ENCODE results near the gene SREBF1. TPM values are rescaled to one million over a fixed set of nuclear protein-coding genes. Genes with fewer than 3 reads are reported as not detected.

The SREBF1 gene
- total and polyA plus RNA-seq, 5 experiments from 2014 or later = 16.3 to 57.0 (median 43.8) TPM

DNA sequence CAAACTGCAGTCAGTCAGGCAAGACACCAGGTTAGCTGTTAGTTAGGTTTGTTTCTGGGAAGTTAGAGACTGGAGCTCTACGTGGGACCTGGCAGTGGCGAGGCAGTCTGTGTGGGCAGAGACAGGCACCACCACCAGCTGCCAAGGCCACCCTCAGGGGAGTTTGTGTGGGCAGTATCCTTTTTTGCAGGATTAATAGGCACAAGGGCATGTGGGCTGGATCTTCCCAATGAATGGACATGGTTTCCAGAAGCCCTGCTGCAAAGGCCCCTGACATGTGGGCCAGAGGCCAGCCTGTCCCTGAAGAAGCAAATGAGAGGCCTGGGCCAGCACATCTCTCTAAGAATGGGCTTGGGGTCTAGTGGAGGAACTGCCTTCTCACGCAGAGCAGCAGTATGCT is 19.2 kb upstream of the SREBF1 start:
- Mint-ChIP-seq H3K9me3 (no peaks in the 10 kb centered on the region), H3K27ac (peak overlapping the region in 7 of 10 donors; percentile 17 to 84 (median 75)), H3K4me3 (peak overlapping the region in 1 of 10 donors; percentile 30), H3K27me3 (no peaks in the 10 kb centered on the region), H3K4me1 (peaks cover 29 to 69% (median 47%) of the 10 kb centered on the region in 4 donors), H3K36me3 (peaks cover 0 to 2% (median 0%) of the 10 kb centered on the region in 3 donors)
- POLR2A ChIA-PET = interaction anchor here (0.7 to 10.0 kb wide), 4 partner anchors 20 to 174 kb away, joined by 3 to 152 read pairs (median 4); partner anchors contain the start of genes RAI1 and SREBF1
- ATAC-seq (no peak), DNase-seq (no peak)

DNA sequence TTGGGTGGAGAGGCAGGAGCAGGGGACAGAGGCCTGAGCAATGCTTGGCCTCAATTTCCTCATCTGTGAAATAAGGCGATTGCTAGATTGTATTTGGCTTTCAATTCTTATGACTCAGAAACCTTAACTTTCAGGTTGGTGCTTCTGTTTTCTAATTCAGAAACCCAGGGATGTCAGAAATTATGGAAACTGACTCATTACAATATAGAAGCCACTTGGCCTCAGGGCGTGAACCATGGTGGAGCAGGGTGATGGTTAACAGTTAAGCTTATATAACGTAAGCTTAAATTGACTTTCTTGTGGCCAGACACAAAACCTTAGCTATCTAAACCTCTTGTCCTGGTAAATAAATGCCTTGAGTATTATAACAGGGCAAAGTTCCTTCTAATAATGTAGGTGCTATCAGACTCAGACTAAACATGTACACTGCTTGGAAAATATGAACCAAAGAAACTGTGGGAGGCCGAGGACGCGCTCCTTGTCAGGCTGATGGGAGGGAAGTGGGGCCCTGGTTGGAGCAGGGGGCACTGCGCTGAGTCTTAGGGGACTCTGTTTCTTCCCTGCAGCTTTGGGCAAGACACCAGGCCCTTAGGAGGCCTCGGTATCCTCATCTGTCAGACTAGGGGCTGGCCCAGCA is 17.1 kb upstream of the SREBF1 start:
- H3K27ac Mint-ChIP-seq = peak overlapping the region in 9 of 10 donors; percentile 38 to 86 (median 75)
- H3K4me1 Mint-ChIP-seq = peaks cover 41 to 78% (median 61%) of the 10 kb centered on the region in 4 donors
- ATAC-seq = no peak
- no peaks in the 10 kb centered on the region for H3K27me3 Mint-ChIP-seq
- no peak overlapping the region for H3K4me3 Mint-ChIP-seq
- DNase-seq = no peak
- H3K36me3 Mint-ChIP-seq = peaks cover 0 to 2% (median 0%) of the 10 kb centered on the region in 3 donors
- H3K9me3 Mint-ChIP-seq = no peaks in the 10 kb centered on the region
- POLR2A ChIA-PET = interaction anchor here (0.8 to 10.0 kb wide), 3 partner anchors 18 to 172 kb away, joined by 4 to 152 read pairs (median 4); partner anchors contain the start of gene SREBF1

DNA sequence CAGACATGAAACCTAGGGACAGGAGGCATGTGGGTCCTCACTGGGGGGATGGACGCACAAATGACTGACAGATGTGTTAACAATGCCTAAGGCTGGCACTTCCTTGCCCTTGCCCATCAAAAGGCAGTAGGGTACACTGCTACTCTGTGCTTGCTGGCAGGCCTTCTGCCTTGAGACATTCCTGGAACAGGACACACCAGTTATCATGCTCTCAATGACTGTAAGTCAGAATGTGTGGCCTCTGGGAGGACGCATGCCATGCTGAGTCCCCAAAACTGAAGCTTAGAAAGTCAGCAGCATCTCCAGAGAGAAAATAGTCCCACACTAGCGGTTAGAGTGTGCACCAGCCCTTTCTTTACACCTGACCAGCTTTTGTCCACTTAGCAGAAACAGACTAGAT is 16.1 kb upstream of the SREBF1 start:
- Mint-ChIP-seq H3K4me3 (peak overlapping the region in 1 of 10 donors; percentile 36), H3K27me3 (no peaks in the 10 kb centered on the region), H3K4me1 (peaks cover 46 to 88% (median 71%) of the 10 kb centered on the region in 4 donors), H3K9me3 (no peaks in the 10 kb centered on the region), H3K36me3 (peaks cover 0 to 2% (median 0%) of the 10 kb centered on the region in 3 donors), H3K27ac (peak overlapping the region in 8 of 10 donors; percentile 44 to 98 (median 73))
- DNase-seq = no peak
- no peak for ATAC-seq
- POLR2A ChIA-PET = interaction anchor here (10.0 kb wide), 1 partner anchor 17 kb away, joined by 152 read pairs; the partner anchor contains the start of gene SREBF1

GRCh38 chr17:17851103-17852002 is 14.6 kb upstream of the SREBF1 start:
- no peaks in the 10 kb centered on the region for H3K9me3 Mint-ChIP-seq
- ATAC-seq (peak; percentile 10 to 22), DNase-seq (peak in 2 of 10 donors; percentile 47 to 48)
- H3K4me1 Mint-ChIP-seq = peaks cover 52 to 95% (median 81%) of the 10 kb centered on the region in 4 donors
- H3K27ac Mint-ChIP-seq = peak overlapping the region; percentile 91 to 99 (median 96)
- H3K36me3 Mint-ChIP-seq = no peaks in the 10 kb centered on the region
- POLR2A ChIA-PET = interaction anchor here (0.5 to 10.0 kb wide), 11 partner anchors 10 to 1434 kb away, joined by 3 to 152 read pairs (median 6); partner anchors contain the start of gene SREBF1
- peak overlapping the region; percentile 62 to 86 (median 75) for H3K4me3 Mint-ChIP-seq
- no peaks in the 10 kb centered on the region for H3K27me3 Mint-ChIP-seq

GRCh38 chr17:17849845-17850373 is 13.1 kb upstream of the SREBF1 start:
- POLR2A ChIA-PET = interaction anchor here (0.6 to 10.0 kb wide), 20 partner anchors 8 to 168 kb away, joined by 3 to 152 read pairs (median 4); partner anchors contain the start of genes DRC3, SREBF1 and TOM1L2
- peak; percentile 45 to 85 (median 72) for DNase-seq
- H3K27me3 Mint-ChIP-seq = no peaks in the 10 kb centered on the region
- H3K4me1 Mint-ChIP-seq = peaks cover 49 to 87% (median 70%) of the 10 kb centered on the region in 4 donors
- H3K4me3 Mint-ChIP-seq = peak overlapping the region; percentile 55 to 86 (median 77)
- H3K9me3 Mint-ChIP-seq = no peaks in the 10 kb centered on the region
- no peaks in the 10 kb centered on the region for H3K36me3 Mint-ChIP-seq
- H3K27ac Mint-ChIP-seq = peak overlapping the region; percentile 91 to 99 (median 96)
- peak; percentile 58 to 72 for ATAC-seq

DNA sequence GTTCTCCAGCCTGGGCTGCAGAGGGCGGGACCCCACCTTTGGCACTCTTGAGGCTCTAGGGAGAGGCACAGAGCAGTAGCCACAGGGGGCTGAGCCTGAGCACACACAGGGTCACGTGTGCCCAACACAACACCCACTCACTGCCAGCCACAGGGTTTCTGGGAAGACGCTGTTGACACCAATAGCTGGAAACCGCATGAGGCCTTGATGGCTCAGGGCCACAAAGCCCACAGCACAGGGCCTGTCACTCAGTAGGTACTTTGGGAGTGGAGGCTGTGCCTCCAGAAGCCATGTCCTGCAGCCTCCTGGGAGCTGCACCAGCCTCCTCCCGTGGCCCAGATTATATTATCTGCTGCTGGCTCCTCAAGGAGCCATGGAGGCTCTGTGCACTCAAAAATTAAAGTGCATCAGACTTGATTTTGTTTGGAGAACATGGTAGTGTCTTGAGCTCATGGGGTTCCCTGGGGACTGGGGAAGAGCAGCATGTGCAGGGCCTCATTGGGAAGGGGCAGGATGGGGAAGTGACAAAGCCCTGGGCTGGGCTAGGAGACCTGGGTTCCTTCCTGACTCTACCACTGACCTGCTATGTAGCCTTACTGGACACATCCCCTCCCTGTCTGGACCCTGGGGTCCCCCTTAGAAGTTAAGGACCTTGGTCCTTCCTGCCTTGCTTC is 12.5 kb upstream of the SREBF1 start:
- H3K36me3 Mint-ChIP-seq = no peaks in the 10 kb centered on the region
- ATAC-seq (peak; percentile 90), DNase-seq (peak; percentile 58 to 90 (median 80))
- no peaks in the 10 kb centered on the region for H3K9me3 Mint-ChIP-seq
- H3K4me1 Mint-ChIP-seq = peaks cover 47 to 82% (median 67%) of the 10 kb centered on the region in 4 donors
- POLR2A ChIA-PET = interaction anchor here (0.8 to 10.0 kb wide), 21 partner anchors 8 to 167 kb away, joined by 3 to 152 read pairs (median 4); partner anchors contain the start of genes DRC3, SREBF1 and TOM1L2
- peak overlapping the region; percentile 91 to 99 (median 96) for H3K27ac Mint-ChIP-seq
- H3K27me3 Mint-ChIP-seq = no peaks in the 10 kb centered on the region
- H3K4me3 Mint-ChIP-seq = peak overlapping the region; percentile 61 to 86 (median 78)

- ATAC-seq (no peak), DNase-seq (no peak)
- Mint-ChIP-seq H3K4me1 (peaks cover 47 to 76% (median 64%) of the 10 kb centered on the region in 4 donors), H3K27ac (peak overlapping the region; percentile 91 to 99 (median 96)), H3K4me3 (peak overlapping the region; percentile 61 to 86 (median 78)), H3K27me3 (no peaks in the 10 kb centered on the region), H3K9me3 (no peaks in the 10 kb centered on the region), H3K36me3 (no peaks in the 10 kb centered on the region)
- POLR2A ChIA-PET = interaction anchor here (1.1 to 10.0 kb wide), 16 partner anchors 7 to 166 kb away, joined by 3 to 152 read pairs (median 6); partner anchors contain the start of gene SREBF1
Observed at GRCh38 chr17:17848311-17849082, 11.7 kb upstream of the SREBF1 start.

DNA sequence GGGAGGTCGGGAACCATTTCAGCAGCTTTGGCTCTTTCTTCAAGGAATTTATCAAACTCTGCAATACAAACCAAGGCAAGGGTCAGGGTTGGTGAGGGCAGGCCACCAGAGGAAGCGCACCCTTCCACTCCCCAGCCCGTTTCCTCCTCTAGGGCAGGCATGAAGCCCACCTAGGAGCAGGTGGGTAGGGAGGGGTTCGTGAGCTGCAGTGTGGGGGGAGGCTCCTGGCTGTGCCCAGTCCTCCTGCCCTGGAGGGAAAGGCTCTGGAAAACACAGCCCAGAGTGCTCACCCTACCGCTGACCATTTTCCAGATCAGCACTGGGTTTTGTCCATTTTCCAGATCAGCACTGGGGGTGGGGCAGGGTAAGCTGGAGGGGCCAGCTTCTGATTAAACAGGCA is 10.9 kb upstream of the SREBF1 start:
- Mint-ChIP-seq H3K27ac (peak overlapping the region; percentile 81 to 99 (median 96)), H3K4me1 (peaks cover 47 to 71% (median 64%) of the 10 kb centered on the region in 4 donors), H3K4me3 (peak overlapping the region in 8 of 10 donors; percentile 38 to 84 (median 60)), H3K9me3 (no peaks in the 10 kb centered on the region), H3K36me3 (no peaks in the 10 kb centered on the region), H3K27me3 (no peaks in the 10 kb centered on the region)
- ATAC-seq = no peak
- no peak for DNase-seq
- POLR2A ChIA-PET = interaction anchor here (1.2 to 10.0 kb wide), 4 partner anchors 11 to 55 kb away, joined by 3 to 152 read pairs (median 13); partner anchors contain the start of gene SREBF1

GRCh38 chr17:17847118-17847689 is 10.4 kb upstream of the SREBF1 start:
- H3K4me3 Mint-ChIP-seq = peak overlapping the region in 6 of 10 donors; percentile 34 to 84 (median 69)
- ATAC-seq (no peak), DNase-seq (no peak)
- POLR2A ChIA-PET = interaction anchor here (1.2 to 10.0 kb wide), 3 partner anchors 11 to 40 kb away, joined by 3 to 152 read pairs (median 17); partner anchors contain the start of gene SREBF1
- no peaks in the 10 kb centered on the region for H3K36me3 Mint-ChIP-seq
- peak overlapping the region in 9 of 10 donors; percentile 77 to 99 (median 90) for H3K27ac Mint-ChIP-seq
- no peaks in the 10 kb centered on the region for H3K9me3 Mint-ChIP-seq
- H3K4me1 Mint-ChIP-seq = peaks cover 47 to 71% (median 62%) of the 10 kb centered on the region in 4 donors
- H3K27me3 Mint-ChIP-seq = no peaks in the 10 kb centered on the region

DNA sequence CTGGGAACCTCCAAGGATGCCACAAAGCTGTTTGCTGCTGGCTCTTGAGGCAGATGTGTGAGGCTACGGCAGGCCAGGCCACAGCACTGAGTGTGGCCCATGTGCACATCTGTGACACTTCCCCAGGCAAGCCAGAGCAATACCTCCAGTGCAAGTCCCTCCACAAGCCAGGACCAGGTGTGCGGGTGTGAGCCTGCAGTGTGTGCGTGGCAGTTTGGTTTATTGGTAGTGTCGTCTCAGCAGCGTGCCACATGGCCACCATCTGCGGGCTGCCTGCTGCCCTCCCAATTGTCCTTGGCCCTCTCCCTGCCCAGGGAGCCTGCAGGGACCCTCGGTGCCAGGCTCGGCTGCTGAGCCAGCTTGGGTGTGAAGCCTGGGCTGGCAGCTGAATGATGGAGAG is 9.9 kb upstream of the SREBF1 start:
- H3K4me3 Mint-ChIP-seq = peak overlapping the region in 5 of 10 donors; percentile 24 to 84 (median 66)
- H3K9me3 Mint-ChIP-seq = no peaks in the 10 kb centered on the region
- ATAC-seq (no peak), DNase-seq (no peak)
- POLR2A ChIA-PET = interaction anchor here (1.9 to 10.0 kb wide), 2 partner anchors 10 kb away, joined by 10 to 152 read pairs; partner anchors contain the start of gene SREBF1
- peaks cover 41 to 65% (median 56%) of the 10 kb centered on the region in 4 donors for H3K4me1 Mint-ChIP-seq
- H3K36me3 Mint-ChIP-seq = no peaks in the 10 kb centered on the region
- peak overlapping the region; percentile 21 to 96 (median 75) for H3K27ac Mint-ChIP-seq
- H3K27me3 Mint-ChIP-seq = no peaks in the 10 kb centered on the region
